IMR-90 (cell line): ENCODE data around the gene BNIP2. TPM values are rescaled to one million over a fixed set of nuclear protein-coding genes. Genes with fewer than 3 reads are reported as not detected.

ENCODE experiments used
- ATAC-seq: fragments of 200-7000 bp; cut with Tn5 transposase; 2 replicates; pipeline ENCODE4 v1.9.1; 2020; ENCODE audit warnings: low read depth, mild to moderate bottlenecking, moderate library complexity
- BruUV-seq: library from RNA; stranded (reverse); fragments of 400-500 nt; replicated peaks from 2 replicates; lab custom pipeline; 2021; lab: Mats Ljungman, UMichigan
- CTCF ChIA-PET: fragments of 300-600 bp; formaldehyde crosslinking; extraction: SDS; loops from one replicate; lab custom pipeline; 2021; ENCODE audit warnings: antibody characterized with exemption; lab: Yijun Ruan, JAX
- POLR2A ChIA-PET: fragments of 300-600 bp; sonication (Branson Sonifier 250); formaldehyde crosslinking; loops from one replicate; lab custom pipeline; 2022; ENCODE audit warnings: antibody characterized with exemption; ENCODE audit not compliant: unreplicated experiment; lab: Charles Lee
- DNase-seq: peaks from one replicate; pipeline ENCODE4 v3.0.0; 2013
- H2AFZ ChIP-seq: replicated peaks from 2 replicates; pipeline ENCODE3; 2013; ENCODE audit warnings: low read length, mild to moderate bottlenecking; ENCODE audit not compliant: poor library complexity
- H2AK5ac ChIP-seq: 2 replicates; pipeline ENCODE4 v1.6.1; 2013; ENCODE audit warnings: low read depth, low read length, inconsistent platforms
- H2AK9ac ChIP-seq: replicated peaks from 2 replicates; pipeline ENCODE3; 2013; ENCODE audit warnings: mild to moderate bottlenecking, low read depth, low read length, moderate library complexity; ENCODE audit not compliant: poor library complexity
- H2BK120ac ChIP-seq: 2 replicates; pipeline ENCODE4 v1.6.1; 2013; ENCODE audit warnings: low read depth, low read length, inconsistent platforms
- H2BK15ac ChIP-seq: 3 replicates; pipeline ENCODE4 v1.6.1; 2013; ENCODE audit warnings: low read depth, low read length, inconsistent platforms
- H2BK20ac ChIP-seq: 2 replicates; pipeline ENCODE4 v1.6.1; 2013; ENCODE audit warnings: low read depth, mild to moderate bottlenecking, inconsistent platforms, low read length, moderate library complexity
- H2BK5ac ChIP-seq: 2 replicates; pipeline ENCODE4 v1.6.1; 2013; ENCODE audit warnings: mild to moderate bottlenecking, low read depth, low read length, inconsistent platforms; ENCODE audit not compliant: poor library complexity, severe bottlenecking
- H3K14ac ChIP-seq: replicated peaks from 2 replicates; pipeline ENCODE4 v1.6.1; 2013; ENCODE audit warnings: low read depth, low read length, inconsistent platforms
- H3K18ac ChIP-seq: 2 replicates; pipeline ENCODE4 v1.6.1; 2013; ENCODE audit warnings: low read depth, low read length, control low read depth
- H3K23ac ChIP-seq: 2 replicates; pipeline ENCODE4 v1.6.1; 2013; ENCODE audit warnings: low read depth, low read length, inconsistent platforms
- H3K27ac ChIP-seq: 2 replicates; pipeline ENCODE4 v1.5.1; 2013; ENCODE audit warnings: mild to moderate bottlenecking, control low read depth, low read length; ENCODE audit not compliant: insufficient read depth
- H3K27me3 ChIP-seq: 2 replicates; pipeline ENCODE4 v1.6.1; 2013; ENCODE audit warnings: low read length; ENCODE audit not compliant: control insufficient read depth, insufficient read depth
- H3K36me3 ChIP-seq: 2 replicates; pipeline ENCODE4 v1.6.1; 2013; ENCODE audit warnings: low read length, mixed read lengths; ENCODE audit not compliant: control insufficient read depth, insufficient read depth
- H3K4ac ChIP-seq: 2 replicates; pipeline ENCODE4 v1.6.1; 2013; ENCODE audit warnings: low read depth, low read length, inconsistent platforms
- H3K4me1 ChIP-seq: 2 replicates; pipeline ENCODE4 v1.6.1; 2013; ENCODE audit warnings: low read length, mixed read lengths; ENCODE audit not compliant: control insufficient read depth, insufficient read depth
- H3K4me2 ChIP-seq: 2 replicates; pipeline ENCODE4 v1.6.1; 2013; ENCODE audit warnings: low read depth, mild to moderate bottlenecking, control low read depth, low read length, moderate library complexity
- H3K4me3 ChIP-seq: 2 replicates; pipeline ENCODE4 v1.5.1; 2013; ENCODE audit warnings: low read depth, mild to moderate bottlenecking, control low read depth, low read length, moderate library complexity; ENCODE audit not compliant: insufficient read depth
- H3K56ac ChIP-seq: 2 replicates; pipeline ENCODE4 v1.6.1; 2013; ENCODE audit warnings: low read length, inconsistent platforms; ENCODE audit not compliant: insufficient read depth; ENCODE audit errors: extremely low read depth
- H3K79me1 ChIP-seq, 2 experiments: 2 replicates each; pipeline ENCODE4 v1.6.1; 2013; ENCODE audit warnings: low read length in 2 of 2, inconsistent platforms in 1 of 2, low read depth in 1 of 2
- H3K9ac ChIP-seq: 2 replicates; pipeline ENCODE4 v1.6.1; 2013; ENCODE audit warnings: low read depth, low read length, control low read depth
- H3K9me1 ChIP-seq: 2 replicates; pipeline ENCODE4 v1.6.1; 2013; ENCODE audit warnings: low read length, inconsistent platforms; ENCODE audit not compliant: insufficient read depth
- H3K9me3 ChIP-seq: 2 replicates; pipeline ENCODE4 v1.6.1; 2013; ENCODE audit warnings: low read length; ENCODE audit not compliant: control insufficient read depth, insufficient read depth
- H4K20me1 ChIP-seq: 2 replicates; pipeline ENCODE4 v1.6.1; 2013; ENCODE audit warnings: low read length, inconsistent platforms; ENCODE audit not compliant: insufficient read depth
- H4K5ac ChIP-seq: 2 replicates; pipeline ENCODE4 v1.6.1; 2013; ENCODE audit warnings: mild to moderate bottlenecking, low read depth, low read length, control low read depth
- H4K8ac ChIP-seq, 2 experiments: 2 replicates each; pipeline ENCODE4 v1.6.1; 2013; ENCODE audit warnings: low read depth in 2 of 2, low read length in 2 of 2, control low read depth in 1 of 2, inconsistent platforms in 1 of 2
- H4K91ac ChIP-seq: 2 replicates; pipeline ENCODE4 v1.6.1; 2013; ENCODE audit warnings: low read depth, low read length, inconsistent platforms; ENCODE audit not compliant: insufficient read depth
- BHLHE40 ChIP-seq: fragments of 150-350 bp; IDR thresholded peaks from 2 replicates; pipeline ENCODE4 v1.6.1; 2016; ENCODE audit warnings: mild to moderate bottlenecking, low read depth, low read length
- CEBPB ChIP-seq: IDR thresholded peaks from 2 replicates; pipeline ENCODE4 v1.6.1; 2012; ENCODE audit warnings: low read depth, low read length, improper control_type of control experiment
- CHD1 ChIP-seq: IDR thresholded peaks from 2 replicates; pipeline ENCODE4 v1.6.1; 2012; ENCODE audit warnings: low read depth, low read length, improper control_type of control experiment
- CTCF ChIP-seq: conservative IDR thresholded peaks from 2 replicates; pipeline ENCODE4 v1.5.1; 2012; ENCODE audit warnings: mild to moderate bottlenecking, low read depth, low read length, improper control_type of control experiment
- ELK1 ChIP-seq: fragments of 150-350 bp; IDR thresholded peaks from 2 replicates; pipeline ENCODE4 v1.6.1; 2016; ENCODE audit warnings: low read depth, mild to moderate bottlenecking, low read length, moderate library complexity, borderline replicate concordance
- FOS ChIP-seq: fragments of 150-350 bp; IDR thresholded peaks from 2 replicates; pipeline ENCODE4 v1.6.1; 2016; ENCODE audit warnings: low read depth, low read length
- MAFK ChIP-seq: IDR thresholded peaks from 2 replicates; pipeline ENCODE4 v1.6.1; 2012; ENCODE audit warnings: low read depth, low read length, improper control_type of control experiment
- MAZ ChIP-seq: IDR thresholded peaks from 2 replicates; pipeline ENCODE4 v1.6.1; 2012; ENCODE audit warnings: low read depth, mild to moderate bottlenecking, low read length, improper control_type of control experiment, moderate library complexity, borderline replicate concordance
- MXI1 ChIP-seq: IDR thresholded peaks from 2 replicates; pipeline ENCODE4 v1.6.1; 2012; ENCODE audit warnings: low read depth, mild to moderate bottlenecking, low read length, moderate library complexity, borderline replicate concordance
- NFE2L2 ChIP-seq: fragments of 150-350 bp; IDR thresholded peaks from 2 replicates; pipeline ENCODE4 v1.6.1; 2016; ENCODE audit warnings: low read depth, mild to moderate bottlenecking, low read length
- POLR2A ChIP-seq: IDR thresholded peaks from 2 replicates; pipeline ENCODE4 v1.6.1; 2012; ENCODE audit warnings: mild to moderate bottlenecking, low read depth, low read length
- RAD21 ChIP-seq: IDR thresholded peaks from 2 replicates; pipeline ENCODE4 v1.6.1; 2012; ENCODE audit warnings: low read length, improper control_type of control experiment
- RCOR1 ChIP-seq: IDR thresholded peaks from 2 replicates; pipeline ENCODE4 v1.6.1; 2012; ENCODE audit warnings: mild to moderate bottlenecking, low read length, improper control_type of control experiment; ENCODE audit not compliant: insufficient replicate concordance
- RFX5 ChIP-seq: IDR thresholded peaks from 2 replicates; pipeline ENCODE4 v1.8.0; 2012; ENCODE audit warnings: low read depth, mild to moderate bottlenecking, low read length, moderate library complexity
- SMC3 ChIP-seq: fragments of 150-350 bp; IDR thresholded peaks from 2 replicates; pipeline ENCODE4 v1.6.1; 2016; ENCODE audit warnings: low read depth, mild to moderate bottlenecking, antibody characterized with exemption, low read length, moderate library complexity
- USF2 ChIP-seq: fragments of 150-350 bp; IDR thresholded peaks from 2 replicates; pipeline ENCODE4 v1.6.1; 2017; ENCODE audit warnings: mild to moderate bottlenecking, antibody characterized with exemption, low read length, low read depth
- WGBS, 2 experiments: methylation state at CpG; one replicate each; pipeline versions ENCODE4 v1.1.5 to v1.1.7; 2013; ENCODE audit warnings: missing lambda C conversion rate in 2 of 2; ENCODE audit not compliant: insufficient read length in 1 of 2; ENCODE audit errors: extremely low coverage in 2 of 2; 5-methylcytosine and 5-hydroxymethylcytosine counted together
- dilution Hi-C: fragments of 300-500 bp; cut with HindIII; formaldehyde crosslinking; loops from one replicate; pipeline ENCODE4 v1.14.3; 2018; ENCODE audit warnings: low sequenced_read_pairs; ENCODE audit not compliant: unreplicated experiment
- in situ Hi-C: fragments of 300-500 bp; cut with MboI; formaldehyde crosslinking; loops from 3 replicates; pipeline ENCODE4 v1.14.3; 2019; ENCODE audit warnings: low sequenced_read_pairs, inconsistent platforms, mixed read lengths
- intact Hi-C: fragments of 100-400 bp; cut with micrococcal nuclease; formaldehyde crosslinking; loops from 2 replicates; pipeline ENCODE4 v1.10.0; 2022
- polyA plus RNA-seq, 3 experiments: library from polyadenylated mRNA; depleted of rRNA; stranded (reverse); fragments of >200 nt; gene quantifications; 2 replicates each; pipeline ENCODE4 v1.2.3, GENCODE V29; 2012; ENCODE audit warnings: low replicate concordance in 1 of 3
- total RNA-seq: library from RNA; depleted of rRNA; stranded (reverse); fragments of >200 nt; gene quantifications from 2 replicates; pipeline ENCODE4 v1.2.3, GENCODE V29; 2012

BNIP2 gene
- total and polyA plus RNA-seq, 2 of the 4 experiments (the other 2 are of a cell fraction) = 36.9 to 47.3 TPM

GRCh38 chr15:59722037-59722436, 32.9 kb upstream of the BNIP2 start:
- Histone ChIP-seq H3K4me3 (no peak overlapping the region), H3K79me1 (no peaks in the 10 kb centered on the region), H3K9me1 (no peaks in the 10 kb centered on the region), H2AFZ (no peak overlapping the region), H3K14ac (no peak overlapping the region), H3K23ac (no peak overlapping the region), H3K27me3 (peaks cover 18% of the 10 kb centered on the region), H3K27ac (no peak overlapping the region), H2BK15ac (no peak overlapping the region), H3K4ac (no peak overlapping the region), H3K9ac (no peak overlapping the region), H2BK20ac (no peak overlapping the region), H3K36me3 (no peaks in the 10 kb centered on the region), H3K4me2 (no peak overlapping the region), H2AK5ac (no peak overlapping the region), H2AK9ac (no peak overlapping the region), H4K5ac (no peak overlapping the region), H4K91ac (no peak overlapping the region), H2BK5ac (no peak overlapping the region), H3K18ac (no peak overlapping the region), H4K8ac (no peak overlapping the region), H3K56ac (no peak overlapping the region), H3K4me1 (no peaks in the 10 kb centered on the region), H2BK120ac (no peak overlapping the region), H4K20me1 (no peaks in the 10 kb centered on the region), H3K9me3 (no peaks in the 10 kb centered on the region)
- DNase-seq (no peak), ATAC-seq (no peak)
- BruUV-seq = no TSS peak
- TF ChIP-seq BHLHE40 (no peak), SMC3 (no peak), FOS (no peak), MAZ (no peak), MAFK (no peak), RAD21 (no peak), POLR2A (no peak), CHD1 (no peak), RFX5 (no peak), ELK1 (no peak), MXI1 (no peak), CEBPB (no peak), NFE2L2 (no peak), RCOR1 (no peak), USF2 (no peak), CTCF (no peak)
- intact Hi-C loops = no loop called here
- in situ Hi-C loops = loop anchor here (10.0 kb wide), 1 partner anchor 603 kb away; no protein-coding TSS in a partner anchor
- POLR2A ChIA-PET = no interaction called here
- dilution Hi-C loops = no loop called here
- WGBS, 2 experiments = no CpG with 5 or more reads among the region's 7 CpGs
- CTCF ChIA-PET = no interaction called here
